Activated CD8-positive, alpha-beta memory T cell treated with anti-CD3 and anti-CD28 coated beads for 36 hours (primary cell): Measurements from ENCODE around the gene HERPUD1. TPM values are rescaled to one million over a fixed set of nuclear protein-coding genes. Genes with fewer than 3 reads are reported as not detected.

ENCODE experiments used
- CTCF ChIA-PET: fragments of 350-600 bp; sonication (Branson Sonifier 250); formaldehyde crosslinking; loops from one replicate; lab custom pipeline; 2021; ENCODE audit warnings: antibody characterized with exemption; lab: Charles Lee
- POLR2A ChIA-PET: fragments of 350-600 bp; sonication (Branson Sonifier 250); formaldehyde crosslinking; loops from one replicate; lab custom pipeline; 2021; ENCODE audit warnings: antibody characterized with exemption; lab: Charles Lee
- total RNA-seq, 2 experiments: library from RNA; stranded (reverse); gene quantifications; one replicate each; pipeline ENCODE4 v1.2.3, GENCODE V29; 2021

HERPUD1 gene
- total RNA-seq, 2 experiments from 2014 or later = 133 to 140 TPM

DNA sequence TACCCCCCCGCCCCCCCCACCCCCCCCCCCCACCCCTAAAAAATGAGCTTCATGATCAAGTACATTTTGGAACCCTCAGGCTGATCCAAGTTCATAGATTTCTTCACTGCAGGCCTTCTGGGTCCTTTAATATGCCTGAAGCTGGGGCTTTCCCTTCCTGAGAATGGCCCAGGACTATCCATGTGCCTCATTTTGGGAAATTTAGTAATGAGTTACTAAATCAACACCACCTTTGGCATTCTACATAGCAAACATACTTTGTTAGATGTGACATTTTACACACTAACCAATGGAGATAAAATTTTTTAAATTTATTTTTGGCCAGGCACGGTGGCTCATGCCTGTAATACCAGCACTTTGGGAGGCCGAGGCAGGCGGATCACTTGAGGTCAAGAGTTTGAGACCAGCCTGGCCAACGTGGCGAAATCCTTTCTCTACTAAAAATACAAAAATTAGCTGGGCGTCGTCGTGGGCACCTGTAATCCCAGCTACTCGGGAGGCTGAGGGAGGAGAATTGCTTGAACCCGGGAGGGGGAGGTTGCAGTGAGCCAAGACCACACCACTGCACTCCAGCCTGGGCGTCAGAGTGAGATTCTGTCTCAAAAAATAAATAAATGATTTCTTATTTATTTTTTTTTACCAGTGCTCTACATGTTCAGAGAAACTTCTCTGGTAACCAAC is 14.0 kb downstream of the HERPUD1 start:
- POLR2A ChIA-PET = interaction anchor here (0.8 to 4.5 kb wide), 4 partner anchors 13 to 96 kb away, joined by 3 to 17 read pairs (median 8); no protein-coding TSS in a partner anchor

DNA sequence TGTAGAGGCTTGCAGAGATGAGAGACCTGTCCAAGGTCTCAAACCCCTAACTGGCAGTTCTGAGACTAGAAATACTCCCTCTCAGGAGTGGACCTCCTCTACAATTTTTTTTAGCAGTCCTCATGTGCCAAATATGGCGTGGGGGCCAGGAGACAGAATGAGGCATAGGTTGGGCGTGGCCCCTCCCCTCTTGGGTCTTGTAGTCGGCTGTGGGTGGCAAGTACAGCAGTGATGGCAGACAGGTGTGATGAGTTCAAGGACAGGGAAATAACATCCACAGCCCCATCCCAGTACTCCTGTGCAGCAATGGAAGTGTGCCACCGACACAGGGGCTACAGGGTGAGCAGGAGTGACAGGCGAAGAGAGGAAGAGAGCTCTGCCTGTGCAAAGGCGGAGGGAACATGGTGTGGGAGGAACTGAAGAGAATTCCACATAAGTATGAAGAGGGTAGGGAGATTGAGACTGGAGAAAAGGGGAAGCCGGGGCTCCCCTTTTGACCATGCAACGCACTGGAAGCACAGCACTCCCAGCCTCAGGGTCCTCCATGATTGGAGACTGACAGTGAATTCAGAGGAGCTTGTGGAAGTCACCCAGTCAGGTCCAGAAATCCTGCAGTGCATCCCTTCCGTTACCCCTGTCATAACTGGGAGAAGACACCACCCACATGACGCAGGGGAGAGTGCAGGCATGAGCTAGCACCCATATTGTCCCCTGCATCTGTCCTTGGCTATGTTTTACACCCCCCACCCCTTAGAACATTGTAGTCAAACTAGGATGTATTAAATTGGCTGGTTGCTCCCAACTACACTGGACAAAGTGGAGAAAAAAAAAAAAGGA is 15.0 kb downstream of the HERPUD1 start:
- CTCF ChIA-PET = interaction anchor here (1.3 to 1.7 kb wide), 2 partner anchors 17 to 80 kb away, joined by 4 to 6 read pairs; no protein-coding TSS in a partner anchor
- POLR2A ChIA-PET = interaction anchor here (0.6 to 4.5 kb wide), 3 partner anchors 8 to 226 kb away, joined by 3 to 17 read pairs (median 3); no protein-coding TSS in a partner anchor

More for the DNA sequence above, 14.0 kb downstream of the HERPUD1 start:
- CTCF ChIA-PET = interaction anchor here (1.3 to 1.5 kb wide), 2 partner anchors 18 to 79 kb away, joined by 3 to 6 read pairs; no protein-coding TSS in a partner anchor

DNA sequence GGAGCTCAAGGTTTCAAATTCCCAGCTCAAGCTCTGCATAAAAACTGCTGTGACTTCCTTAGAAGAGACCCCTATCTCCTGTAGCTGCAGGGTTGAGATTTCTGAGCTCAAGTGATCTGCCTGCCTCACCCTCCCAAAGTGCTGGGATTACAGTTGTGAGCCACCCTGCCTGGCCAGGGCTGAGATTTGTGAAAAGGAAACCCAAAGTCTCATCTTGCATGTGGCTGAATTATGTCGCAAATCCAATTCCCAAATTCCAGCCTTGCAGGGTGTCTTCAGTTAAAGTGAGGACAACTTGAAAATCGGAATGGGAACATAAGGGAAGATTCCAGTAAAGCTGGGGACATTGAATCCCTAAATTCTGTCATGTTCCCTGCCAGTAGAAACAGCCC is 15.7 kb downstream of the HERPUD1 start:
- CTCF ChIA-PET = interaction anchor here (1.3 to 1.7 kb wide), 2 partner anchors 16 to 81 kb away, joined by 4 to 6 read pairs; no protein-coding TSS in a partner anchor
- POLR2A ChIA-PET = interaction anchor here (0.6 to 4.5 kb wide), 3 partner anchors 9 to 225 kb away, joined by 3 to 17 read pairs (median 3); no protein-coding TSS in a partner anchor

DNA sequence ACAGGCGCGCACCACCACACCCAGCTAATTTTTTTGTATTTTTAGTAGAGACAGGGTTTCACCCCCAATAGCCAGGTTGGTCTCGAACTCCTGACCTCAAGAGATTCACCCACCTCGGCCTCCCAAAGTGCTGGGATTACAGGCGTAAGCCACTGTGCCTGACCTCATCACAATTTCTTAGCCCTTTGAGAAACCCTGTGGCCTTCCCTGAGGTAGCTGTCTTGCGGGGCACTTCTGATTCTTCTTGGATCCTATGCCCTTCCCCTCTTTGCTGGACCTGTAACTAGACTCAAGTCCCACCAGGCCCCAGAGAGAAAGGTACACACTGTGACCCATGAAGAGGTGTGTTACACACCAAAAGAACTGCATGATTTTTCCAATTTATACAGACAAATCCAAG is 16.3 kb downstream of the HERPUD1 start:
- CTCF ChIA-PET = interaction anchor here (1.7 to 1.8 kb wide), 2 partner anchors 16 to 85 kb away, joined by 4 to 6 read pairs; no protein-coding TSS in a partner anchor
- POLR2A ChIA-PET = no interaction called here

DNA sequence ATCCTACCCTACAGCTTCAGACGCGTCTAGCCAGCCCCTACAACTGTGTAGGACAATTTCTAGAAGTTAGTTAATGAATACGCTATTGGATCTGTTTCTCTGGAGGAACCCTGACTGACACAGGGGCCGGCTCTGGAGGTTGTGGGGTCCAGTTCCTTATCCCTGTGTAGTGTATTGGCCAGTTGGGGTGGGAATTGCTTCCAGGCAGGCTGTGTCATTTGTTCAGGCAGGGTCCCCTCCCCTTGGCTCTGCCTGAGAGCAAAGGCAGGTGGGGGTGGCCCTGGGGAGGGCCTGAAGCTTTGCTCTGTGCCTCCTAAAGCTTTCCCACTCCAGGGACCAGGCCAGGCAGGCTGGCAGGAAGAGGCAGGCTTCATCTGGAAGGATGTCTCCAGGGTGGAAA is 18.1 kb downstream of the HERPUD1 start:
- CTCF ChIA-PET = interaction anchor here (0.5 to 3.4 kb wide), 9 partner anchors 11 to 134 kb away, joined by 3 to 29 read pairs (median 4); no protein-coding TSS in a partner anchor
- POLR2A ChIA-PET = interaction anchor here (1.0 kb wide), 1 partner anchor 499 kb away, joined by 3 read pairs; the partner anchor contains the start of gene NUDT21

DNA sequence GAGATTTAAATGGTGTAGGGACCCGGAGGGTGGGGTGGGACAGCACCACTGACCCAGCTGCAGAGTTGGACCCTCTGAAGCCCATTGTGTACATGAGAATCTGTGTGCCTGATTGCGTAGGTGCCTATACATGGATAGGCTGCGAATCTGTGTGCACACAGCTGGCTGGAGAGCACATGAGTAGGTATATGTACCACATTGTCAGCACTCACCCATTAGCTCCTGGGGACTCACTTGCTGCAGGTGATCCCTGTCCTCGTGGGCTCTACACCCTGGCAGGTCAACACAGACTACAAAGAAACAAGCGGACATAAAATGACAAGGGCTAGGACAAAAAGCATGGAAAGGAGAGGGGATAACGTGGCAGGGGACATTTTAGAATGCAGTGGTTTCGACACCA is 18.5 kb downstream of the HERPUD1 start:
- ChIA-PET CTCF (interaction anchor here (0.5 to 3.4 kb wide), 12 partner anchors 11 to 229 kb away, joined by 3 to 29 read pairs (median 4); no protein-coding TSS in a partner anchor), POLR2A (interaction anchor here (0.6 to 1.0 kb wide), 2 partner anchors 16 to 499 kb away, joined by 3 read pairs; partner anchors contain the start of gene NUDT21)

DNA sequence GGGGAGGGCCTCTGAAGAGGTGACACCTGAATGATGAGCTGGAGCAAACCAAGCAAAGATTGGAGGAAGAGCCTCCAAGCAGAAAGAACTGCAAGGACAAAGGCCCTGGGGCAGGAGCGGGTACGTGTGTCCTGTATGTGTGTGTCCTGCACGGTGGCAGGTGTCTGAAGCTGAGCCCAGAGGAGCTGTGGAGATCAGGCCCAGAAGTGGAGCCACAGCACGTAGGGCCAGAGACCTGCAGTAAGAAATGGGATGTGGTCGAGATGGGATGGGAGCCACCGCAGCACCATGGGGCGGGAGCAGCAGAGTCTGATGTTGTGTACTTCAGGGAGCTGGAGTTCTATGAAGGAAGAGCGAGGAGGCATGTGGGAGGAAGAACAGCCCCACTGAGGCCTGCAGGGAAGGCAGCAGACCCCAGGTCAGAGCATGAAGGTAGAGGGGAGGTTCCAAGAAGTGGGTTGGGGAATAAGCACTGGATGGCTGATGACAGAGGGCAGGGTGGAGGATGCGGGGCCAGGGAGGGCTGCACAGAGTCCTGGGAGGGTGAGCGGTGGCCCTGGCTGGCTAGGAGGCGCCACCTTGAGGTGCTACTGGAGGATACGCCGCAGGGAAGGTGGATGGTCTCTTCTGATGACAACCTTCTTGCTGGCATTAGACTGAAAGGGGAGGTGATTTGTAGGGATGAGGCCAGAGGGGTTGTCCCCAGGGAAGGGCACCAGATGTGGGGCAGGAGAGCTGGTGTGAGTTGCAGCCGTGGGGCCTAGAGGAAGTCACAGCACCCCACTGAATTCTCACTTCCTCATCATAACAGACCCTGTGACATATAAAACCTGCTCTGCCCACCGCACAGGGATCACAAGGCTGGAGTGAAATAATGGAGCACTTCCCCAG is 19.2 kb downstream of the HERPUD1 start:
- ChIA-PET POLR2A (interaction anchor here (0.6 to 1.0 kb wide), 2 partner anchors 17 to 500 kb away, joined by 3 read pairs; partner anchors contain the start of gene NUDT21), CTCF (interaction anchor here (0.7 to 3.4 kb wide), 18 partner anchors 10 to 229 kb away, joined by 3 to 29 read pairs (median 3); partner anchors contain the start of gene CPNE2)

DNA sequence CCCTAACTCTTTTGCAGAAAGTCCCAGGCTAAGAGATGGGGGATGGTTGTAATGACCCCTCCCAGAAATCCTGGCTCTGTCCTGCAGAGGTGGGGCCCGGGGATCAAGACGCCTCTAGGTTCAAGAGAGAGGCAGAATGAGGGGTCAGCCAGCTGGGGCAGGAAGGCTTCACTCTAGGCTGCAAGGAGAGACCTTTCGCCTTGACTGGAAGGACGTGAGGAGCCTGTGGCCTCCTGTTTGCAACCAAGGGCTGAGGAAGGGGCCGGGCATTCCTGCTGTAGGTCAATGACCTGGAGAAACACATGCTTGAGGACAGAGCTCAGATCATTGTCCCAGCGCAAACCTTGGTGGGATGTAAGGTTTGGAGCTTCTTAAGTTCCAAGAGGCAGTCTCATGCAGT is 21.1 kb downstream of the HERPUD1 start:
- ChIA-PET CTCF (interaction anchor here (0.8 to 3.4 kb wide), 4 partner anchors 12 to 85 kb away, joined by 3 to 29 read pairs (median 4); no protein-coding TSS in a partner anchor), POLR2A (interaction anchor here (0.6 kb wide), 1 partner anchor 34 kb away, joined by 4 read pairs; no protein-coding TSS in a partner anchor)

DNA sequence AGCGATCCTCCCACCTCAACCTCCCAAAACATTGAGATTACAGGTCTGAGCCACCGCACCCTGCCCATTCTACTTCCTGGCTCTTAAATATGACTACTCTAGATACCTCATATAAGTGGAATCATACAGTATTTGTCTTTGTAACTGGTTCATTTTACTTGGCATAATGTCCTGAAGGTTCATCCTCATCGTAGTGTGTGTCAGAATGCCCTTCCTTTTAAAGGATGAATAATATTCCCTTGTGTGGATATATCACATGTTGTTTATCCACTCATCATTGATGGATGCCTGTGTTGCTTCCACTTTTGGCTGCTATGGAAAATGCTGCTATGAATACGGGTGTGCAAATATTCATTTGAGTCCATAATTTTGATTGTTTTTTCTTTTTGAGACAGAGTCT is 24.1 kb downstream of the HERPUD1 start:
- ChIA-PET CTCF (interaction anchor here (1.0 kb wide), 1 partner anchor 66 kb away, joined by 3 read pairs; no protein-coding TSS in a partner anchor), POLR2A (no interaction called here)

DNA sequence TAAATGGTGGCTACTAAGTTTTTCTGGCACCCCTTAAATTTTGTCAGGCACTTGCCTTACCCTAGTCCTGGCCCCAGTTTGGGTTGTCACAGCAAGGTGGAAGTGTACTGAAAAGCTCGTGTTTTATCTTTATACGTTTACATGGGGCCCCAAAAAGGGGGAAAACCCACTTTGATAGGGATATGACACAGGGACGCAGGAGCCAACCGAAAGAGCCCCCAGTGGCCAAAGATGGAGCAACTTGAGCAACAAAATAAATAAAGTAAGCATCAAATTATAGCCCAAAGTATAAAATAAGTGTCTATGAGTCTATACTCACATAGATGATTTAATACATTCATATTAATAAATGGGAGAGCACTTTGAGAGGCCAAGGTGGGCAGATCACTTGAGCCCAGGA is 24.8 kb downstream of the HERPUD1 start:
- CTCF ChIA-PET = interaction anchor here (1.0 kb wide), 1 partner anchor 67 kb away, joined by 3 read pairs; no protein-coding TSS in a partner anchor
- POLR2A ChIA-PET = no interaction called here

DNA sequence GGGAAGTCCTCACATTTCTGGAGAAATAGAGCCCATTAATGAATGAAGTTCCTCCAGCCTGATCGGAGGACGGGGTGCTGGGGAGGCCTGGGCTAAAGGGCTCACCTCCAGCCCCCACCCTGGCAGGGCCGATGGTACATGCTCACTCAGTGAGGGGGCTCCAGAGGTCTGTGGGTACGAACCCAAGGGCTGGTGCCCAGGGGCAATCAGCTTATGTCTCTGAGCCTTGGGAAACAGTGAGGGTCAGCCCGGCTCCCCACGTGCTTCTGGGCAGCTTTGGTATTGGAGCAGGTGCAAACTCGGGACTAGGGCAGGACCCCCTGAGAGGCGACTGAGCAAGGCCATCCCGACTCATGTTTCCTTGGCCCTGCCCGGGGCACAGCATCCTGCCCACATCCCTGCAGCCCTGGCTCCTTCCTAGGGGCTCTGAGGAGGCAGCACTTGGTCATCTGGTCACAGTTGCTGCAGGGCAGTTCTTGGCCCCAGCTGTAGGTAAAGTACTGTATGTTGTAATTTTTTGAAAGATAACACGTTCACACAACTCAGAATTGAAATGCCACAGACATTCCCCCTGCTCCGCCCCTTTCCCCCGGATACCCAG is 28.8 kb downstream of the HERPUD1 start:
- POLR2A ChIA-PET = no interaction called here
- CTCF ChIA-PET = interaction anchor here (1.3 kb wide), 2 partner anchors 10 to 85 kb away, joined by 3 read pairs; no protein-coding TSS in a partner anchor

DNA sequence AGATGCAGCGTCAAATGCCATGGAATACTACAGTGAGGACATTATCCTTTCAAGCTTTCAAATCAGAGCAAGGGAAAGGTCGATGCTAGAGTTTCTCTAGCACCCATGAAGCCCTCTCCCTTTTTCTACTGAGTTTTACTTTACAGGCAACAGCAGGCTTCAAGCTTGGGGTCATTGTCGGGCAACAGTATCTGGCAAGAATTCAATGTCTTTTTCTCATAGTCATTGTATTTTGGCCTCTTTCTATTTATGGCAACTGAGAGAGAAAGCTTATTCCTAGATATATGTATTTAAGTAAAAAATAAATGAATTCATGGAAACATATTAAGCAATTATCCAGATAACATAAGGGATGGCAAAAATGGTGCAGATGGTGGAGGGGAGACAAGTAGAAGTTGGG is 29.4 kb downstream of the HERPUD1 start:
- POLR2A ChIA-PET = no interaction called here

DNA sequence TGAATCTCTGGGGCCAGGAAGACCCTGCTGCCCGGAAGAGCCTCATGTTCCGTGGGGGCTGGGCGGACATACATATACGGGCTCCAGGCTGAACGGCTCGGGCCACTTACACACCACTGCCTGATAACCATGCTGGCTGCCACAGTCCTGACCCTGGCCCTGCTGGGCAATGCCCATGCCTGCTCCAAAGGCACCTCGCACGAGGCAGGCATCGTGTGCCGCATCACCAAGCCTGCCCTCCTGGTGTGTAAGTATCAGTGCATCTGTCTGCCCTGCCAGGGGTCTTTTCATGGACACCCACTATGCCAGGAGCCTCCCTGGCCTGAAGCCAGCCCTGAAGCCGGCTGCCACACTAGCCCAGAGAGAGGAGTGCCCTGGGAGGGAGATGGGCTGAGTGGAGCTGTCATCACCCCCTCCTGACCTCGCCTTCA is 29.9 kb downstream of the HERPUD1 start, which contains the start of gene CETP:
CETP (plus strand) TSS at position 100 of the 431 bp plus-strand sequence; CDS start at position 130, 30 bp downstream.
- POLR2A ChIA-PET = no interaction called here
- CTCF ChIA-PET = interaction anchor here (1.2 to 1.4 kb wide), 4 partner anchors 11 to 84 kb away, joined by 3 to 5 read pairs (median 4); no protein-coding TSS in a partner anchor

More for the DNA sequence above, 29.4 kb downstream of the HERPUD1 start:
- CTCF ChIA-PET = interaction anchor here (1.3 kb wide), 2 partner anchors 11 to 85 kb away, joined by 3 read pairs; no protein-coding TSS in a partner anchor

DNA sequence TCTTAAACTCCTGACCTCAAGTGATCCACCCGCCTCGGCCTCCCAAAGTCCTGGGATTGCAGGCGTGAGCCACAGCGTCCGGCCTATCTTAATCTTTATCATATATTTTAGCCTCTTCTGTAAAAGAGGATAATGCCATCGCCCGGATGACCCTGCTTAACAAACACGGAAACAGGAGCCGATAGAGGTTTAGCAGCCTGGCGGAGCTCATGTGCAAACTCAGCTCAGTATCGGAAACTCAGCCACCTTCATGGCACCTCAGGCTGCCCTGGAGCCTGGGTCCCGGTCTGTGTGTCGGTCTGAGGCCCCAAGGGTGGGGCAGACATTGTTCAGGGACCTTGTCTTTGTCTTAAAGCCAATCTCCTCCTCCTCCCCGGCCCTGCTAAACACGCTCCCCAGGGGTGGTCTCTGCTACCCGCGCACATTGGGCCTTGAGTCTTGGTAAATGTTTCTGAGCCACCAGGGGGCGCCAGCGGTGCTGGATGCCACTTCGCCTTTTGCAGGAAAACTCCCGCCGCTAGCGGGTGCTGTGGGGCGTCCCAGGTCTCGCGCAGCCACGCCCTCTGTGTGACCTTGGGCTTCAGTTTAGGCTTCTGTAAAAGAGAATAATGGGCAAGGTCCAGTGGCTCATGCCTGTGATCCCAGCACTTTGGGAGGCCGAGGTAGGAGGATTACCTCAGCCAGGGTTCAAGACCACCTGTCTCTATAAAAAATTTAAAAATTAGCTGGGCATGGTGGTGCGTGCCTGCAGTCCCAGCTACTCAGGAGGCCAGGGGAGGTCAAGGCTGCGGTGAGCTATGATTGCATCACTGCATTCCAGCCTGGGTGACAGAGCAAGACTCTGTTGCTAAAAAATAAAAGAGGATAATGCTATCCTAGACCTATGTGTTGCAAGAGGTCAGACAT is 32.6 kb downstream of the HERPUD1 start:
- CTCF ChIA-PET = interaction anchor here (0.6 to 4.4 kb wide), 49 partner anchors 10 to 590 kb away, joined by 3 to 27 read pairs (median 4); partner anchors contain the start of gene NLRC5

More for the DNA sequence above, 32.6 kb downstream of the HERPUD1 start:
- POLR2A ChIA-PET = interaction anchor here (0.6 to 0.7 kb wide), 2 partner anchors 19 kb away, joined by 3 to 4 read pairs; no protein-coding TSS in a partner anchor
